ENCODE data around the gene BCL2A1. TPM values are rescaled to one million over a fixed set of nuclear protein-coding genes. Genes with fewer than 3 reads are reported as not detected.
"Not testable (repeated sequence)": the region's sequence is repeated elsewhere in the genome, so short reads cannot be mapped to it uniquely, and the experiment has no call there.

Gene BCL2A1
- total RNA-seq, 1 donor from 2014 or later = not detected

DNA sequence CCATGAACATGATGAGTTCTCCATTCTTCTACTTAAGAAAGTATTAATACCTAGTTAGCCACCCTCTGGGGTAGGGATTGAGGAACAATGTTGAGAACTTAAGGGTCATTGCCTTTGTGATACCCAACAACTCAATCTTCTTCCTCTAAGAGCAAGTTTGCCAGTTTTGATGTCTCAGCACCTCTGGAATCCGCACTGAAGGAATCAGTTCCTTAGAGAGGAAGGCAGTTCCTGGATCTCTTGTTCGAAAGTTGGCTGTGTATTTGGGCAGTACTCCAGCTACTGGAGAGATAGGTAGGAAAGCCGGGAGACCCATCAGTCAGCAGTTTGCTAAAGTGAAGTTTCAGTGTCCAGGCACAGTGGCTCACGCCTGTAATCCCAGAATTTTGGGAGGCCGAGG is 38.5 kb downstream of the BCL2A1 start:
- no peak for DNase-seq (ENCODE audit: low spot score in 2 of 2)
- intact Hi-C loops (cut with DNase I) = no loop called here
- H3K27me3 ChIP-seq = no peaks in the 10 kb centered on the region
- no peaks in the 10 kb centered on the region for H3K36me3 ChIP-seq
- no peak overlapping the region for H3K27ac ChIP-seq
- no peaks in the 10 kb centered on the region for H3K4me1 ChIP-seq
- H3K4me3 ChIP-seq = no peak overlapping the region
- TF ChIP-seq, protein P1, sequence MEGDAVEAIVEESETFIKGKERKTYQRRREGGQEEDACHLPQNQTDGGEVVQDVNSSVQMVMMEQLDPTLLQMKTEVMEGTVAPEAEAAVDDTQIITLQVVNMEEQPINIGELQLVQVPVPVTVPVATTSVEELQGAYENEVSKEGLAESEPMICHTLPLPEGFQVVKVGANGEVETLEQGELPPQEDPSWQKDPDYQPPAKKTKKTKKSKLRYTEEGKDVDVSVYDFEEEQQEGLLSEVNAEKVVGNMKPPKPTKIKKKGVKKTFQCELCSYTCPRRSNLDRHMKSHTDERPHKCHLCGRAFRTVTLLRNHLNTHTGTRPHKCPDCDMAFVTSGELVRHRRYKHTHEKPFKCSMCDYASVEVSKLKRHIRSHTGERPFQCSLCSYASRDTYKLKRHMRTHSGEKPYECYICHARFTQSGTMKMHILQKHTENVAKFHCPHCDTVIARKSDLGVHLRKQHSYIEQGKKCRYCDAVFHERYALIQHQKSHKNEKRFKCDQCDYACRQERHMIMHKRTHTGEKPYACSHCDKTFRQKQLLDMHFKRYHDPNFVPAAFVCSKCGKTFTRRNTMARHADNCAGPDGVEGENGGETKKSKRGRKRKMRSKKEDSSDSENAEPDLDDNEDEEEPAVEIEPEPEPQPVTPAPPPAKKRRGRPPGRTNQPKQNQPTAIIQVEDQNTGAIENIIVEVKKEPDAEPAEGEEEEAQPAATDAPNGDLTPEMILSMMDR (IDR thresholded peaks at IDR 0.05) = no peak
- H3K9me3 ChIP-seq = no peaks in the 10 kb centered on the region

DNA sequence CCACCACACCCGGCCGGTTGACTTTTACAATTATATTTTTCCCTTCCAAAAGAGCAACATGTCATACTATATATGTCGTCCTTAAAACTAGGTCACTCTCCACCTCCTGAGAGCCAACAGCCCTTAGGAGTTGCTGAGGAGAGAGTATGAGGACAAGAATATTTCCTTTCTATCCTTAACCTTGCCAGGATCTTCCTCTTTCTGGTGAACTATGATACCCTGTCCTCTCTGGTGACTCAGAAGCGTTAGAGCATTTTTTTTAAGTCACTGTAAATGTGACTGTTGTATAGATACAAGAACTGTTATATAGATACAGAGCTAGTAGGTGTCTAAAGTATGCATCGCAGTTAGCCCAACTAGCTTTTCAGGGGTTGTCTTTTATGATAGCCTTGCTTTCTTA is 40.5 kb downstream of the BCL2A1 start:
- Histone ChIP-seq H3K4me3 (no peak overlapping the region), H3K27me3 (no peaks in the 10 kb centered on the region), H3K9me3 (no peaks in the 10 kb centered on the region), H3K4me1 (no peaks in the 10 kb centered on the region), H3K27ac (no peak overlapping the region), H3K36me3 (no peaks in the 10 kb centered on the region)
- intact Hi-C loops (cut with DNase I) = no loop called here
- TF ChIP-seq, protein P1 (IDR thresholded peaks at IDR 0.05) = no peak
- DNase-seq (ENCODE audit: low spot score in 2 of 2) = no peak

DNA sequence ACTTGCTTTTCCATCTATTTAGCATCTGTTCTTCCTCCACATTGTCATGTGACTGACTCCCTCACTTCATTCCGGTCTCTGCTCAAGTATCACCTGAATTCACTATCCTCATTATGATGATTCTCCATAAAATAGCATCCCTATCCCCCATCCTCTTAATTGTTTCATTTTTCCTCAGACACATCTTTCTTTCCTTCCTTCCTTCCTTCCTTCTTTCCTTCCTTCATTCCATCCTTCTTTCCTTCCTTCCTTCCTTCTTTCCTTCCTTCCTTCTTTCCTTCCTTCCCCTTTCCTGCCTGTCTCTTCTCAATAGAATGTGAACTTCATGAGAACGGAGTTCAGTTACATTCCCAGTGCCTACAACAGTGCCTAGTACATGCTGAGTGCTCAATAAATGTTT is 41.6 kb downstream of the BCL2A1 start:
- intact Hi-C loops (cut with DNase I) = loop anchor here (10.0 kb wide), 1 partner anchor 1055 kb away; the partner anchor contains the start of gene MESD
- no peaks in the 10 kb centered on the region for H3K36me3 ChIP-seq

DNA sequence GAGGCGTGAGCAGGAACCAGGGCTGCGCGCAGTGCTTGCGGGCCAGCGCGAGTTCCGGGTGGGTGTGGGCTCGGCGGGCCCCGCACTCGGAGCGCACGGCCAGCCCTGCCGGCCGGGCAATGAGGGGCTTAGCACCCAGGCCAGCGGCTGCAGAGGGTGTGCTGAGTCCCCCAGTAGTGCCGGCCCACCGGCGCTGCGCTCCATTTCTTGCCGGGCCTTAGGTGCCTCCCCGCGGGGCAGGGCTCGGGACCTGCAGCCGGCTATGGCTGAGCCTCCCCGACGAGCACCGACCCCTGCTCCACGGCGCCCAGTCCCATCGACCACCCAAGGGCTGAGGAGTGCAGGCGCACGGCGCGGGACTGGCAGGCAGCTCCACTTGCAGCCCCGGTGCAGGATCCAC is 44.9 kb downstream of the BCL2A1 start:
- H3K9me3 ChIP-seq; H3K36me3 ChIP-seq; H3K27me3 ChIP-seq; H3K4me3 ChIP-seq; H3K4me1 ChIP-seq; H3K27ac ChIP-seq; DNase-seq (ENCODE audit: low spot score in 2 of 2): not testable (repeated sequence)
- intact Hi-C loops (cut with DNase I) = loop anchor here (10.0 kb wide), 1 partner anchor 1059 kb away; the partner anchor contains the start of gene MESD

More for the DNA sequence above, 41.6 kb downstream of the BCL2A1 start:
- H3K27me3 ChIP-seq = no peaks in the 10 kb centered on the region
- no peak overlapping the region for H3K4me3 ChIP-seq
- DNase-seq (ENCODE audit: low spot score in 2 of 2) = no peak
- TF ChIP-seq, protein P1 (IDR thresholded peaks at IDR 0.05) = no peak
- no peak overlapping the region for H3K27ac ChIP-seq
- no peaks in the 10 kb centered on the region for H3K9me3 ChIP-seq
- H3K4me1 ChIP-seq = peaks cover under 1 to 2% of the 10 kb centered on the region in 2 donors

DNA sequence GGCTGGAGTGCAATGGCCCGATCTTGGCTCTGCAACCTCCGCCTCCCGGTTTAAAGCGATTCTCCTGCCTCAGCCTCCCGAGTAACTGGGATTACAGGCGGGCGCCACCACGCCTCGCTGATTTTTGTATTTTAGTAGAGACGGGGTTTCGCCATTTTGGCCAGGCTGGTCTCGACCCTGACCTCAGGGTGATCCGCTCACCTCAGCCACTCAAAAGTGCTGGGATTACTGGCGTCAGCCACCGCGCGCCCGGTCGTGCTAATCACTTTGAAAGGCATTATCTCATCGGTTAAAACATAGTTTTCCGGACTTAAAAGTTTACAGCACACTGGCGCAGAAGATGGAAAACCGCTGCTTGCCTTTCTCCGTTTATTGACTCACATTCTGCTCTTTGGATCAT is 46.6 kb downstream of the BCL2A1 start:
- H3K4me3 ChIP-seq = peak overlapping the region; percentile 79 to 86
- H3K36me3 ChIP-seq = peaks cover 6 to 18% of the 10 kb centered on the region in 2 donors
- peaks cover 20 to 26% of the 10 kb centered on the region in 2 donors for H3K9me3 ChIP-seq
- H3K4me1 ChIP-seq = peaks cover 5 to 6% of the 10 kb centered on the region in 2 donors
- intact Hi-C loops (cut with DNase I) = loop anchor here (2.0 to 10.0 kb wide), 3 partner anchors 228 to 1060 kb away; partner anchors contain the start of genes FAH and MESD
- H3K27me3 ChIP-seq = no peaks in the 10 kb centered on the region
- no peak for DNase-seq (ENCODE audit: low spot score in 2 of 2)
- TF ChIP-seq, protein P1 (IDR thresholded peaks at IDR 0.05) = no peak
- H3K27ac ChIP-seq = peak overlapping the region; percentile 95 to 96

DNA sequence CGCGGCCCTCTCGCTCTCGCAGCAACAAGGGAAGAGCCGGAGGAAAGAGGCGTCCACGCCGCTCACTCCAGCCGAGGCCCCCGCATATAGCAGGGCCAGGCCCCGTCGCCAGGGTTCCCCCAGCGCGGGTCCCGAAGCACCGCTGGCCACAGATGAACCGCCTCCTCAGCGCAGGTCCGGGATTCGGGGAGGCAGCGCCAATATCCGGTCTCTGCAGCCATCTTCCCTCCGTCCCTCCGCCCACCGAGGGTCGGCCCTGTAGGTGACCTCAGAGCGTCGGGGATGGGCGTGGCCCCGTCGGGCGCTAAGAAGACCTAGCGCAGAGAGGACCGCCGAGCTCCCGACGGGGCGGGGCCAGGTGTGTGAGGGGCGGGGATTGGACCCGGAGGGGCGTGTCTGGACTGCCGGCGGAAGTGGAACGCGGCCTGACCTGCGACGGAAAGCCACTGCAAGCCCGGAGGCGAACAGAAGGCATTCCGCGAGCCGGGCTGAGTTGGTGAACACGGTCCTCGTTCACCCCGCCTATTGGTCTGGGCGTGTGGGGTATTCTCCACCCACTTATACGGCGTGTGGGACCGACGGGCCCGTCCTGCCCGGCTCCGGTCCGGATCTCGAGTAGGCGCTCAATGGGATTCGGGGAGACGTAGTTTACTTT is 47.4 kb downstream of the BCL2A1 start:
- Histone ChIP-seq H3K9me3 (peaks cover 27 to 33% of the 10 kb centered on the region in 2 donors), H3K27me3 (no peaks in the 10 kb centered on the region), H3K4me1 (peaks cover 5 to 6% of the 10 kb centered on the region in 2 donors), H3K27ac (peak overlapping the region; percentile 95 to 96), H3K4me3 (peak overlapping the region; percentile 79 to 86), H3K36me3 (peaks cover 6 to 23% of the 10 kb centered on the region in 2 donors)
- TF ChIP-seq, protein P1 (IDR thresholded peaks at IDR 0.05) = no peak
- peak; percentile 82 to 96 for DNase-seq (ENCODE audit: low spot score in 2 of 2)
- intact Hi-C loops (cut with DNase I) = loop anchor here (1.0 to 10.0 kb wide), 5 partner anchors 27 to 1061 kb away; partner anchors contain the start of genes FAH and MESD
